AG09319 (cell line): Measurements from ENCODE around the gene TMEM266.

Experiments used
- DNase-seq: peaks from one replicate; pipeline ENCODE4 v3.0.0-alpha.2; 2010; ENCODE audit warnings: low read depth; ENCODE audit errors: extremely low read depth
- CTCF ChIP-seq: IDR thresholded peaks from 2 replicates; pipeline ENCODE4 v1.5.1; 2011; ENCODE audit warnings: low read depth, mild to moderate bottlenecking, inconsistent platforms, low read length, moderate library complexity

The TMEM266 gene

DNA sequence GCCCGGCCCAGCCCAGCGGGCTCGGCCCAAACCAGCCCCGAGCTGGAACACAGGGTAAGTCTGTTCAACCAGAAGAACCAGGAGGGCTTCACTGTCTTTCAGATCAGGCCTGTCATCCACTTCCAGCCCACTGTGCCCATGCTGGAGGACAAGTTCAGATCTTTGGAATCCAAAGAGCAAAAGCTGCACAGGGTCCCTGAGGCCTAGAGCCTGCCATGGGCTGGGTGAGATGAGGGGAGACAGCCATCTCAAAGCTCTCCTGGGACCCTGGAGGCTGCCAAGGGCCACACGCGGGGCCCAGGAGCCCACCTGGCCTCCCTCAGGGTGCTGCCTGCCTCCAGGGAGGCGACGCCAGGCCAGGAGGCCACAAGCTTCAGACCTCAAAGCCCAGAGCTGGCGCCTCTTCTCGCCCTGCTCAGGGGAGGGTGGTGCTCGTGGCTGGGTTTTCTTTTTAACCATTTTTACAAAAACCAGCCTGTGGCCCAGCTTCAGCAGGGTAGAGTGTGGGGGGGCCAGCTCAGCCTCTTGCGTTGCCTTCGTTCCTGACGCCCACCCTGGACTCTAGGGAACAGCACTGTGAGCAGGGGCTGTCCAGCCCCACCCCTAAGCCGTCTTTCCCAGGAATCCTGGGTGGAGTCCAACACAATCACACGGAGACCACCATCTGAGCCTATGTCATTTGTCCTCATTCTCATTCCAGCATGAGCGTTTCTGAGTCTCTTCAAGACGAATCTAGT, 144.5 kb downstream of the TMEM266 start:
- DNase-seq = no peak
- no peak for TF ChIP-seq CTCF

- DNase-seq = no peak
- no peak for TF ChIP-seq CTCF
Measured at GRCh38 chr15:76204916-76205460, 145.2 kb downstream of the TMEM266 start.

DNA sequence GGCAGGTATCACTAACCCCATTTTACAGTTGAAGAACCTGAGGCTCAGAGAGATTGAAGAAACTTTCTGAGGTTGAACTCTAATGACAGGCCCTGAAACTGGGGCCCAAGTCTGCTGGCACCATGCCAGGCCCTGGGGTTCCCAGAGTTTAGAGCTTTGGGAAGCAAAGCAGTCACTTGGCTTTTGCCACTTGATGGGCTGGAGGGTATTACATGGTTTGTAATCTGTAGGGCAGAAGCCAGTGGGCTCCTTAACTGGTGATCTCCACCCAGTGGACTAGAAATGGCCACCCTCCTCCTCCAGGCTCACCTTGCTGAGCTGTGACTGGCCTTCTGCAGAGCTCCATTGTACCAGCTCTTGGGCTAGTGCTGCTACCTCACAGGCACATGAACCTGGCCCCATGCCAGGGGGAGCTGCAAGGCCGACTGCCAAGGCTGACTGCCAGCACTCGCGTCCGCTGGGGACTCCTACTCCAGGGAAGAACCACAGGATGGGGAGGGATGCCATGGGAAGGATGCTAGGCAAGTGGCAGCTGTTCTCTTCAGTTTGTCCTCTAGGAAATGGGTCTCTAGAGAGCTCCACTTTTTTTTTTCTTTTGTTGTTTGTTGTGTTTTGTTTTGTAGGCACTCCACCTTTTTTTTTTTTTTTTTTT, 146.7 kb downstream of the TMEM266 start:
- DNase-seq = no peak
- no peak for TF ChIP-seq CTCF

DNA sequence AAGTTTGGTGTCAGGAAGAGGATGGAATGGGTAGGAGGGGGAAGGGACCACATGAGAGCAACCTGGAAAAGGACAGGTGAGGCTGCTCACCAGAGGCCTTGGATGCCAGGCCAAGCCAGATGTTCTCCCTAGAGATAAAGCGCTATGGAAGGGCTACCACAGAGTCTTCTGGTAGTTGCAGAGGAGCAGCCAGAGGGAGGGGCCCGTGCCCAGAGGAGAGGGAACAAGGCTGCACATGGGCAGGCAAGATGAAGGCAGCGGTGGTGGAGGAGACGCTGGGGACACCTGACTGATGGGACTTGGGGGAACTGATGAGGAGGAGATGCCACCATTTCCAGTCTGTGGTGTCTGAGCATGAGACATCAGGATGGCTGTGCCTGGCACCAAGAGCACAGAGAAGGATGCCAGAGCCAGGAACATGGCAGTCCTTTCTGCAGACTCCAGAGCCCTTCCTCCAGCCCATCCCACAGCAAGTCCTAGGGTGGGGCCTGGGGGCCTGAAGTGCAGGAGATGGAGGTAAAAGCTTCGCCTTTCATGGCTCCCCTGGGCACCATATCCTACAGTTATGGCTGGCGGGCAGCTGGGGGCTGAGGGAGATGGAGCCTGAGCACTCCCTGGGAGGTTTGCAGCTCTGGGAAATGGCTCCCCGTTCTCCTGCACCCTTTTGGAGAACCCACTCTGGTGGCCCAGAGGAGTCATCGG, 148.4 kb downstream of the TMEM266 start:
- DNase-seq = no peak
- TF ChIP-seq CTCF = no peak

GRCh38 chr15:76208786-76209424, 149.1 kb downstream of the TMEM266 start:
- TF ChIP-seq CTCF = no peak
- no peak for DNase-seq

DNA sequence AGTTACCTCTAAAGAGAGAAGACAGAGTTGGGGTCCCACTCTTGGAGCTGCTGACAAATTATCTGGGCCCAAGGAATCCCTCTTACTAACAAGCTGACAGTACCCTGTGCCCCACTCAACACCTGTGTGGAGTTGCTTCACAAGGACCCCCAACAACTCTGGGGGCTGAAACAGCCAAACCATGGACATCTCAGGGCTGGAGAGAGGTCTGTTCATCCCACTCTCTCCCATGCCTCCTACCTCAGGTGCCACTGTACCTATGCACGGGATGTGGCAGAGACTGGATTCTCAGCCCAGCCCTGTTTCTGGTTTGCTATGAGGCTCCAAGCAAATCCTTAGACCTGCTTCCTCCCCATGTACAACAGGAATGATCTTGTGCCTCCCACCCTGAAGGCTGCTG, 149.7 kb downstream of the TMEM266 start:
- DNase-seq = no peak
- TF ChIP-seq CTCF = no peak
